Measurements from ENCODE around the gene ANKS1B.
A peak's percentile ranks its signal among the peaks of the same experiment; 100 is the strongest.

ANKS1B gene

GRCh38 chr12:98983647-98984046 is 1001.1 kb downstream of the ANKS1B start:
- Histone ChIP-seq H2AFZ (ENCODE audit: low read depth) (peak overlapping the region; percentile 25; the same call in 1 of the 2 replicates), H4K20me1 (ENCODE audit: insufficient read depth) (no peaks in the 10 kb centered on the region), H3K4me3 (IDR thresholded peaks at IDR 0.05; ENCODE audit: insufficient read depth, low read depth, low read length) (no peak overlapping the region), H3K4me1 (ENCODE audit: low read depth, poor library complexity, severe bottlenecking) (peaks cover 18% of the 10 kb centered on the region), H3K4me2 (peak overlapping the region; percentile 56), H3K9ac (no peak overlapping the region), H3K36me3 (ENCODE audit: insufficient read depth) (no peaks in the 10 kb centered on the region), H3K27ac (peak overlapping the region; percentile 33; the same call in 1 of the 2 replicates), H3K27me3 (ENCODE audit: insufficient read depth, low read depth) (no peaks in the 10 kb centered on the region), H3K79me2 (ENCODE audit: insufficient read depth, low read depth) (no peaks in the 10 kb centered on the region)
- no peak for TF ChIP-seq CTCF (conservative IDR thresholded peaks at IDR 0.05; ENCODE audit: low read depth, low read length)

GRCh38 chr12:98980508-98980907 is 1004.2 kb downstream of the ANKS1B start:
- peaks cover 18% of the 10 kb centered on the region for H3K4me1 ChIP-seq (ENCODE audit: low read depth, poor library complexity, severe bottlenecking)
- no peak overlapping the region for H3K4me3 ChIP-seq (IDR thresholded peaks at IDR 0.05; ENCODE audit: insufficient read depth, low read depth, low read length)
- H3K36me3 ChIP-seq (ENCODE audit: insufficient read depth) = no peaks in the 10 kb centered on the region
- H2AFZ ChIP-seq (ENCODE audit: low read depth) = no peak overlapping the region
- no peaks in the 10 kb centered on the region for H3K79me2 ChIP-seq (ENCODE audit: insufficient read depth, low read depth)
- H4K20me1 ChIP-seq (ENCODE audit: insufficient read depth) = no peaks in the 10 kb centered on the region
- TF ChIP-seq CTCF (conservative IDR thresholded peaks at IDR 0.05; ENCODE audit: low read depth, low read length) = no peak
- H3K4me2 ChIP-seq = no peak overlapping the region
- H3K9ac ChIP-seq = no peak overlapping the region
- H3K27me3 ChIP-seq (ENCODE audit: insufficient read depth, low read depth) = no peaks in the 10 kb centered on the region
- no peak overlapping the region for H3K27ac ChIP-seq

GRCh38 chr12:98977186-98977585 is 1007.5 kb downstream of the ANKS1B start:
- no peaks in the 10 kb centered on the region for H4K20me1 ChIP-seq (ENCODE audit: insufficient read depth)

GRCh38 chr12:98974767-98975381 is 1009.9 kb downstream of the ANKS1B start:
- Histone ChIP-seq H3K9ac (no peak overlapping the region), H4K20me1 (ENCODE audit: insufficient read depth) (no peaks in the 10 kb centered on the region), H3K27me3 (ENCODE audit: insufficient read depth, low read depth) (no peaks in the 10 kb centered on the region), H3K27ac (no peak overlapping the region), H3K4me1 (ENCODE audit: low read depth, poor library complexity, severe bottlenecking) (no peaks in the 10 kb centered on the region), H3K36me3 (ENCODE audit: insufficient read depth) (no peaks in the 10 kb centered on the region), H2AFZ (ENCODE audit: low read depth) (no peak overlapping the region), H3K79me2 (ENCODE audit: insufficient read depth, low read depth) (no peaks in the 10 kb centered on the region), H3K4me3 (IDR thresholded peaks at IDR 0.05; ENCODE audit: insufficient read depth, low read depth, low read length) (no peak overlapping the region), H3K4me2 (no peak overlapping the region)
- no peak for TF ChIP-seq CTCF (conservative IDR thresholded peaks at IDR 0.05; ENCODE audit: low read depth, low read length)

More at GRCh38 chr12:98977186-98977585, 1007.5 kb downstream of the ANKS1B start:
- no peak overlapping the region for H3K9ac ChIP-seq
- no peaks in the 10 kb centered on the region for H3K36me3 ChIP-seq (ENCODE audit: insufficient read depth)
- no peaks in the 10 kb centered on the region for H3K27me3 ChIP-seq (ENCODE audit: insufficient read depth, low read depth)
- no peaks in the 10 kb centered on the region for H3K4me1 ChIP-seq (ENCODE audit: low read depth, poor library complexity, severe bottlenecking)
- no peak overlapping the region for H3K4me3 ChIP-seq (IDR thresholded peaks at IDR 0.05; ENCODE audit: insufficient read depth, low read depth, low read length)
- H3K4me2 ChIP-seq = no peak overlapping the region
- no peak for TF ChIP-seq CTCF (conservative IDR thresholded peaks at IDR 0.05; ENCODE audit: low read depth, low read length)
- no peaks in the 10 kb centered on the region for H3K79me2 ChIP-seq (ENCODE audit: insufficient read depth, low read depth)
- H2AFZ ChIP-seq (ENCODE audit: low read depth) = no peak overlapping the region
- H3K27ac ChIP-seq = no peak overlapping the region
